NCI-H1105 (cell line): Measurements from ENCODE around the gene NKX3-2.

ENCODE experiments used
- DNase-seq: peaks from one replicate; lab custom pipeline; 2025; lab: John Stamatoyannopoulos, UW

Gene NKX3-2

GRCh38 chr4:13530823-13531624, 13.3 kb downstream of the NKX3-2 start:
- DNase-seq: no peak

GRCh38 chr4:13529128-13529919, 15.0 kb downstream of the NKX3-2 start:
- no peak for DNase-seq

- no peak for DNase-seq
Measured at GRCh38 chr4:13528821-13529127, 15.5 kb downstream of the NKX3-2 start.

- DNase-seq: no peak
Measured at GRCh38 chr4:13527981-13528820, 16.1 kb downstream of the NKX3-2 start.

- no peak for DNase-seq
Measured at GRCh38 chr4:13527192-13527980, 16.9 kb downstream of the NKX3-2 start.

GRCh38 chr4:13526658-13527057, 17.6 kb downstream of the NKX3-2 start:
- no peak for DNase-seq

- no peak for DNase-seq
Measured at GRCh38 chr4:13525606-13526281, 18.6 kb downstream of the NKX3-2 start.

- no peak for DNase-seq
Measured at GRCh38 chr4:13524504-13525243, 19.6 kb downstream of the NKX3-2 start.

- DNase-seq: no peak
Measured at GRCh38 chr4:13523591-13524503, 20.5 kb downstream of the NKX3-2 start.

- DNase-seq: no peak
Measured at GRCh38 chr4:13523105-13523477, 21.2 kb downstream of the NKX3-2 start.

GRCh38 chr4:13522282-13523104, 21.8 kb downstream of the NKX3-2 start:
- no peak for DNase-seq

- DNase-seq: no peak
Measured at GRCh38 chr4:13521047-13521446, 23.3 kb downstream of the NKX3-2 start.

- no peak for DNase-seq
Measured at GRCh38 chr4:13516315-13516860, 27.9 kb downstream of the NKX3-2 start.

- no peak for DNase-seq
Measured at GRCh38 chr4:13515268-13515667, 29.0 kb downstream of the NKX3-2 start.

- no peak for DNase-seq
Measured at GRCh38 chr4:13514722-13515121, 29.6 kb downstream of the NKX3-2 start.

- DNase-seq: no peak
Measured at GRCh38 chr4:13511101-13511500, 33.2 kb downstream of the NKX3-2 start.

GRCh38 chr4:13509442-13509841, 34.9 kb downstream of the NKX3-2 start:
- DNase-seq: no peak

GRCh38 chr4:13504374-13504773, 39.9 kb downstream of the NKX3-2 start:
- DNase-seq: no peak
